ENCODE measurements around the gene C13orf46.

DNA sequence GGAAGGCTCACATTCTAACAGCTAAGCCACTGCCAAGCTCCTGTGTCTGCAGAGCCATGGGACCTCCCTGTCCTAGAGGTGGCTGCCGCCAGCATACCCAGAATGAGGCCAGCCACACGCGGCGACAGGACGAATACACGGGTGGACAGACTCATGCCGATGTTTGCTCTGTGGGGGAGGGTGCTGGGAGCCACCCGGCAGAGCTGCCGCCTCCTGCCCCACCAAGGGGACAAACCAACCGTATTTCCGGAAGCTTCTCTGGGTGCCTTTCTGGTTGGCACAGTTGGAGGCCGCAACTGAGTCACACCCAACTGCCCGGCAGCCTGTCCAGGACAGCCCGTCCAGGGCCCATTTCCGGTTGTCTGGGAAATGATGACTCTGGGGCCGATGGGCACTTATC is 20.3 kb downstream of the C13orf46 start:
- TF ChIP-seq POLR2A (IDR thresholded peaks at IDR 0.05; ENCODE audit: low read length) (no peak), GATA1 (IDR thresholded peaks at IDR 0.05; ENCODE audit: low read depth, low read length) (no peak)
